ENCODE measurements around the gene NHSL2.
A peak's percentile ranks its signal among the peaks of the same experiment; 100 is the strongest.
"Not testable (repeated sequence)": the region's sequence is repeated elsewhere in the genome, so short reads cannot be mapped to it uniquely, and the experiment has no call there.

The NHSL2 gene

DNA sequence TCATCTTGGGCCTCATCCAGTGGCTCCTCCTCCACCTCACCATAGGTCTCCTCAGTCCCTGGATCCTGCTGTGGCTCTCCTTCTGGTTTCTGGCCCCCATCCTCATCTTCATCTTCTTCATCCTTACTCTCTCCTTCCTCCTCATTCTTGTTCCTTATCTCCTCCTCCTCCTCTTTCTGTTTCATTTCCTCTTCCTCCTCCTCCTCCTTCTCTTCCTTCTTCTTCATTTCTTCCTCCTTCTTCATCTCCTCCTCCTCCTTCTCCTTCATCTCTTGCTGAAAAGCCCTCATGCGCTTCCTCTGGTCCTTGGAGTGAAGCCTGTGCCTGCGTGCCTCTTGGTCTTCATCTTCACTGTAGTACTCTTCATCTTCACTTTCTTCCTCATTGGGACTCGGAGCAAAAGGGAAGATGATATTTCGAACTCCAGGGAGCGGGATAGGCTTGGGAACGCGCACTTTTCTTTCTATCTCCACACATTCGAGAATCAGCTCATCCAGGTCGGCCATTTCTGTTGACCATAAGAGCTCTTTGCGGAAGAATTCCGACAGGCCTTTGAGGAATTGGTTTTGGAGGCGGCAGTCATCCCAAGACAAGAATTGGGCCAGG lies 219.6 kb downstream of the NHSL2 start:
- DNase-seq (ENCODE audit: low read depth), result no peak

GRCh38 chrX:72130762-72131250 lies 220.2 kb downstream of the NHSL2 start:
- no peak for DNase-seq (ENCODE audit: low read depth)

DNA sequence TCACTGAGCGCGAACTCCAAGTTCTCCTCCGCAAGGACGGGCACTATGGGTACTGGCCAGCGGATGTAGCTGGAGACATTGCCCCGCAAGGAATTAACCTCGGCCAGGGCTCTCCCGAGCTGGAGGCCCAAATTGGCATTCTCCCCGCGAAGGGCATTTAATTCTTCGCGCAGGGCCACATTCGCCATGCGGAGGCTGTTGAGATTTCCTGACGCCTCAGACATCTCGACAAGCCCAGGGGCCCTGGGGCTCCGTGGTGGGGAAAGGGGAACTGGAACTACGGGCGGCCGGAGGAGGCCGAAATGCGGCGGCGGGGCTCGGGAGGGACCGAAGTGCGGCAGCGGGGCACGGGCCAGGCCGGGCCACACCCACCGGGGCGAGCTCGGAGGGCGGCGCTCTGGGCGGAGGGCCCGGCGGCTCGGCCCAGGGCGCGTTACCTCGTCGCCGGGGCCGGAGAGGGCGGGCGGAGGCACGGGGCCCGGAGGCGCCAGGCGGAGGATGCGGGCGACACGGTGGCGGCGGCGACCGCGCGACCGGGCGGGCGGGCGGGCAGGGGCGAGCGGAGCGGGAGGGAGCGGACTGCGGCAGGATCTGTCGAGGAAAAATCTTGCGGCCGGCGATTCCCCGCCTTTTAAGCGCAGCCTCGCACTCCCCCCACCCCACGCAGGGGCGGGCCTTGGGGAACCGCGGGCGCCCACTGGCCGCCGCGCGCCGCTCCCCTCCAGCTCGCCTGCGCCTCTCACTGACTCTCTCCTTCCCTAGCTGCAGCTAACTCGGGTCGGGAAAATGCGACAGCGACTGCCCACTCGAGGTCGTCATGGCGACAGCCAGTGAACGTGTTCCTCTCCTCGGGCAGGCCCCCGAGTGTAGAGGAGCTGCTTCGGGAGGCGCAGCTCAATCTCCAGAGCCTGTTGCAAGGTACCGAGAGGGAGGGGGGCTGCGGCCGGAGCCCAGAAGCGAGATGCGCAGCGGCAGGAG lies 221.0 kb downstream of the NHSL2 start, which contains the start of gene RTL5:
Gene RTL5, minus strand, starts transcription at position 599 of the 978 bp plus-strand sequence.
- peak; percentile 71 for DNase-seq (ENCODE audit: low read depth)

GRCh38 chrX:72132456-72132855 lies 221.8 kb downstream of the NHSL2 start:
- no peak for DNase-seq (ENCODE audit: low read depth)

- DNase-seq (ENCODE audit: low read depth), result no peak
Observed at GRCh38 chrX:72133851-72134546, 223.4 kb downstream of the NHSL2 start.

- no peak for DNase-seq (ENCODE audit: low read depth)
Observed at GRCh38 chrX:72137846-72138495, 227.3 kb downstream of the NHSL2 start.

DNA sequence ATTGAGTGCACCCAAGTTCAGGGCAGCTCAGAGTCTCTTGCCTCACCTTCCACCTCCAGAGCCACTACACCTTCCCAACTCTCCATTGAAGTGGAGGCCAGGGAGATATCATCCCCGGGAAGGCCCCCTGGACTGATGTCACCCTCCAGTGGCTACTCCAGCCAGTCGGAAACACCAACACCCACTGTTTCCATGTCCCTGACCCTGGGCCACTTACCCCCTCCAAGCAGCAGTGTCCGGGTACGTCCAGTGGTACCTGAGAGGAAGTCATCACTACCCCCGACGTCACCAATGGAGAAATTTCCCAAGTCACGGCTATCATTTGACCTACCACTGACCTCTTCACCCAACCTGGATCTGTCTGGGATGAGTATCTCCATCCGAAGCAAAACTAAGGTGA lies 228.9 kb downstream of the NHSL2 start:
- DNase-seq (ENCODE audit: low read depth), result no peak

DNA sequence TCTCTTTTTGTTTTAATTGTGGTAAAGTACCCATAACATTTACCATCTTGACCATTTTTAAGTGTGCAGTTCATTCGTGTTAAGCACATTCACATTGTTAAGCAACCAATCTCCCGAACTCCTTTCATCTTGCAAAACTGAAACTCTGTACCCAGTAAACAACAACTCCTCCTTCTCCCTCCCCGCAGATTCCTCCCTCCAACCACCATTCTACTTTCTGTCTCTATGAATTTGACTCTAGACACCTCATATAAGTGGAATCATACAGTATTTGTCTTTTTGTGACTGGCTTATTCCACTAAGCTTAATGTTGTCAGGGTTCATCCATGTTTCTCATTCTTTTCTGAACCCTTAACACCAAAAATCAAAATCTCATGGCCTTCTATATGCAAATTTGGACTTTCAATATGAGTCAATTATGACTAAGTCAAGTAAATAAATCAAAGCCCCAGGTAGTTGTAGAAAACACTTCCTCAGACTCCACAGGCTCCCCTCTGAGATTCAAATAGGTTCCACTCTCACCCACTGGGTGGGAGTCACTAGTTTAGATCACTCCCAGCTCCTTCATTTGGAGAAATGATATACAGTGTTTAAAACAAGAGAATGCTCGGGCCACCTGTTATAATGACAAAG lies 230.8 kb downstream of the NHSL2 start:
- no peak for DNase-seq (ENCODE audit: low read depth)

DNA sequence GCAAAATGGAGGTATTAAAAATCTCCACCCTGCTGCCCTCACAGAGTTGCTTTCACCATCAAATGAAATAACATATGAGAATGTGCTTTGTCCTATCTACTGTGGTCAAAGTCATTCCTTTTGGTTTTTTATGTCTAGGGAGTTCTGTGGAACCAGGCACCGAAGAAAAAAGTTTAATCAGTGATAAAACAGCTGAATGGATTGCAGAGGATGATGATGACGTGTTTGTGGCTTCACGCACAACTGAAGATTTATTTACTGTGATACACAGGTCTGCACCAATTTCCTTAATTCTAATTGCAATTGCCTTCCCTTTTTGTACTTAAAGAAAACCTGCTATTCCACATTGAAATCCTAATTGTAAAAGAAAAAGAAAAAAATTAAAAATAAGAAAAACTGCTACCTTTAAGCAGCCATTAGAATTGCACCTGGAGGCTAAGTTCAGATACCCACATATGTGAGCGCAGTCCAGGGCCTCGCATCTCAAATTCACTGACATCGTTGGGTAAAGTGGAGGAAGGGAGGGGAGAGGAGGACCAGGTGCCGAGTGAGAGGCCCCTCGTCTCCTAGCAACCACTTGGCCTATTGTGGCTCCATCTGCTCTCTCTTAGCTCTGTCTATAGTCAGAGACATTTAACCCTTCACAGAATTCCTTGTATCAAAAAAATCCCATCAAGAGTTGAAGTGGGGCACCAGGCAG lies 231.6 kb downstream of the NHSL2 start:
- no peak for DNase-seq (ENCODE audit: low read depth)

- no peak for DNase-seq (ENCODE audit: low read depth)
Observed at GRCh38 chrX:72142794-72143608, 232.4 kb downstream of the NHSL2 start.

DNA sequence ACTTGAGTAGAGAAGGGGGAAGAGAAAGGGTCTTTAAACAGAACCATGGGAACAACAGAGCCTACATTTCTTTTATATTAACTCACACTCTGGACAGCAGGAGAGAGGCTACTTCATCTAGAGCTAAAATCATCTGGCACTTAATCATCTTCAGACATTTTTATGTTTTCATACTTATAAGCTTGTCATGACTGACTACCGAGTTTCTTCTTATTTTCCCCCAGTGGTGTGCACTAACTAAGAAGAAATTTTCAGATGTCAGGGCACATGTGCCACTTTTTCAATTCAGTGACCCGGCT lies 232.9 kb downstream of the NHSL2 start:
- DNase-seq (ENCODE audit: low read depth), result no peak

GRCh38 chrX:72145181-72145580 lies 234.5 kb downstream of the NHSL2 start:
- DNase-seq (ENCODE audit: low read depth), result no peak

DNA sequence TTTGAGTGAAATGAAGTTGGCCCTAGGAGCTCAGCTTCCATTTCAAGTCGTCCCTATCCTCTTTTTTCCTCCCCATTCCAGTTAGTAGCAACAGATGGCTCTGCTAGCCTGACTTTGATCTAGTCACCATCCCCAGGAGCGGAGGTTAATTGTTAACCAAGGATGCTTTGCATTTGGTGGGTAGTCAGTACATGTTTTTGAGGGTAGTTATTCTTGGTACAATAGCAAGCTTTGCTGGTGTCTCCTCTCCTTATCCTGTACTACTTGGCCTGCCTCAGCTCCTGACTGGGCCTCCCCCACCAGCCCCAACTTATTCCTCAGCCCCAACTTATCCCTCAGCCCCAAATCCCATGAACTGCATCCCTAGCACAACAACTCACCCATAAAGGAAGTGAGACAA lies 235.9 kb downstream of the NHSL2 start:
- DNase-seq (ENCODE audit: low read depth), result no peak

DNA sequence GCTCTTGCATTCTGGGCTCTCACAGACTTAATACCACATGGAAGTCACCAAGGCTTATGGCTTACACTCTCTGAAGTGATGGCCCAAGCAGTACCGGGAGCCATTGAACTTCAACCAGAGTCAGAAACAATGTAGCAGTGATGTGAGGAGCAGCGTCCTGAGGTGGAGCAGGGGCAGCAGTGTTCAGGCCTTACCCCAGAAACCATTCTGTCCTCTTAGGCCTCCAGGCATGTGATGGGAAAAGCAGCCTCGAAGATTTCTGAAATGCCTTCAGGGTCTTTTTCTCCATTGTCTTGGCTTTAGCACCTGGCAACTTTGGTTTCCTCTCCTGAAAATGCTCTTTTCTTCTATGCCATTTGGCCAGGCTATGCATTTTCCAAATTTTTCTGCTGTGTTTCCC lies 248.1 kb downstream of the NHSL2 start:
- DNase-seq (ENCODE audit: low read depth), result no peak

- DNase-seq (ENCODE audit: low read depth), result no peak
Observed at GRCh38 chrX:72159769-72160168, 249.1 kb downstream of the NHSL2 start.

DNA sequence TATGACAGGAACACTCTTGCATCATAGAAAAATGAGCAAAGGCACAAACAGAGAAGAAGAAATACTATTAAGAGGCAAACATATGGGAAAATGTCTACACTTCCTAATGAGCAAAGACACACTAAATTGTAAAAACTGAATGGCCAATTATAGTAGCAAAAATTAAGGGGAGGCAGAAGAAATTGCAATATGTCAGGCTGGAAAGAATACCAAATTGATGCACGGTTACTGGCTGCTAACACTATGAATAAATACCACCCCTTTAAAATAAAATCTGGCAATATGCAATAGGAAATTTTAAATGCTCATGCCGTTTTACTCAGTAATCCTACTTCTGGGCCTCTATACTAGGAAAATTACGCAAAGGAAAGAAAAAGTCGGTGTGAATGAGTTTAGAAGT lies 254.9 kb downstream of the NHSL2 start:
- no peak for DNase-seq (ENCODE audit: low read depth)

DNA sequence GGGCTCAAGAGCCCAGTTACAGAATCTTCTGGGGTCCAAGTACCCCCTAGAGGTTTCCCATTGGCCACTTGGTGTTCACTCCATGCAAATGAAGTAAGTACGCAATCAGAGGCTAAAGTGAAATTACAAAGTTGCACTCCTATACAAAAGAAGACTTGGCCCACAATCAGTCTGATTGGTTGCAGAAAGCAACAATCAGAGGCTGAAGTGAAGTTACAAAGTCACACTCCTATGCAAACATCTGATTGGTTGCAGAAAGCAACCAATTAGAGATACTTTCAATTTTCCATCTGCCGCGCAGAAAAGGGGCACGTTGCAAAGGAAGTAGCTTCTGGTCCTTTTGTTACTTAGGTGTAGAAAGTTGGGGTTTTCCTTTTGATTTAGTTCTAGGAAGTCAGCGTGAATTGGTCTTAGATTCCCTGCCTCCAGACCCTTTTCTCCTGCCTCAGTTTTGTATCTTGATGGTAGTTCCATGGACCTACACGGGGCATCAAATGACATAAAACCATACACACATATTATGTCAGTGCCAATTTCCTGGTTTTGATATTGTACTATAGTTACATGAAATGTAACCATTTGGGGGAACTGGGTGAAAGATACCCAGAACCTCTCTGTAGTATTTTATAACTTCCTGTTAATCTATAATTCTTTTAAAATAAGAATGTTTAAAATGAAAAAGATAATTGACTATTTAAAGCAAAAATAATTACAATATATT lies 258.5 kb downstream of the NHSL2 start:
- DNase-seq (ENCODE audit: low read depth), result no peak

DNA sequence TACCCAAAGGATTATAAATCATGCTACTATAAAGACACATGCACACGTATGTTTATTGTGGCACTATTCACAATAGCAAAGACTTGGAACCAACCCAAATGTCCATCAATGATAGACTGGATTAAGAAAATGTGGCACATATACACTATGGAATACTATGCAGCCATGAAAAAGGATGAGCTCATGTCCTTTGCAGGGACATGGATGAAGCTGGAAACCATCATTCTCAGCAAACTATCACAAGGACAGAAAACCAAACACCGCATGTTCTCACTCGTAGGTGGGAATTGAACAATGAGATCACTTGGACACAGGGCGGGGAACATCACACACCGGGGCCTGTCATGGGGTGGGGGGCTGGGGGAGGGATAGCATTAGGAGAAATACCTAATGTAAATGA lies 265.6 kb downstream of the NHSL2 start:
- not testable (repeated sequence) for DNase-seq (ENCODE audit: low read depth)

- no peak for DNase-seq (ENCODE audit: low read depth)
Observed at GRCh38 chrX:72176981-72177380, 266.3 kb downstream of the NHSL2 start.

GRCh38 chrX:72180539-72180938 lies 269.9 kb downstream of the NHSL2 start:
- no peak for DNase-seq (ENCODE audit: low read depth)

Measured in fibroblast of the conjunctiva (primary cell).